HCT116 (cell line): ENCODE results near the gene ACBD5. TPM values are rescaled to one million over a fixed set of nuclear protein-coding genes. Genes with fewer than 3 reads are reported as not detected.
A peak's percentile ranks its signal among the peaks of the same experiment; 100 is the strongest.

Experiments used
- ATAC-seq: fragments of 200-7000 bp; cut with Tn5 transposase; 2 replicates; pipeline ENCODE4 v1.9.1; 2020; ENCODE audit warnings: mild to moderate bottlenecking, moderate library complexity
- BruUV-seq: library from RNA; stranded (reverse); fragments of 400-500 nt; replicated peaks from 2 replicates; lab custom pipeline; 2021; lab: Mats Ljungman, UMichigan
- CTCF ChIA-PET: fragments of 300-600 bp; sonication (Branson Sonifier 250); formaldehyde crosslinking; loops from one replicate; lab custom pipeline; 2021; ENCODE audit warnings: antibody characterized with exemption; lab: Charles Lee
- POLR2A ChIA-PET: fragments of 300-600, 350-600 bp; sonication (Branson Sonifier 250); formaldehyde crosslinking; loops from one replicate; lab custom pipeline; 2021; ENCODE audit warnings: antibody characterized with exemption; lab: Charles Lee
- RAD21 ChIA-PET, 2 experiments: fragments of 300-600 bp; sonication (Branson Sonifier 250); formaldehyde crosslinking; loops; one replicate each; lab custom pipeline; 2023; ENCODE audit warnings: low total read pairs in 2 of 2; ENCODE audit not compliant: uncharacterized antibody in 2 of 2, unreplicated experiment in 2 of 2, low non-redundant PET in 1 of 2; lab: Charles Lee
- DNase-seq: peaks from one replicate; pipeline ENCODE4 v3.0.0-alpha.2; 2010; ENCODE audit warnings: low read depth, low spot score
- H2AFZ ChIP-seq: fragments of 200-600 bp; shearing (Covaris generic), sonication (generic); 2 replicates; pipeline ENCODE4 v1.6.1; 2017; ENCODE audit warnings: low read depth, mixed run types, mixed read lengths, antibody characterized with exemption, low read length; ENCODE audit not compliant: poor library complexity, severe bottlenecking
- H3K27ac ChIP-seq: 2 replicates; pipeline ENCODE4 v1.5.1; 2012; ENCODE audit warnings: low read depth, low read length
- H3K27me3 ChIP-seq: fragments of 200-600 bp; sonication (generic); 2 replicates; pipeline ENCODE4 v1.6.1; 2016; ENCODE audit warnings: mixed run types, low read length, mixed read lengths; ENCODE audit not compliant: insufficient read depth
- H3K36me3 ChIP-seq, 2 experiments: fragments of 200-500 bp in 1 of 2; fragments of 200-600 bp in 1 of 2; sonication (Bioruptor generic) in 1 of 2; sonication (generic) in 1 of 2; 2 replicates each; pipeline versions ENCODE4 v1.5.1 to v1.6.1; 2014 to 2016; ENCODE audit warnings: low read length in 2 of 2, inconsistent platforms in 1 of 2, mixed read lengths in 1 of 2, mixed run types in 1 of 2; ENCODE audit not compliant: insufficient read depth in 2 of 2, control insufficient read depth in 1 of 2
- H3K4me1 ChIP-seq, 2 experiments: fragments of 200-600 bp in 1 of 2; sonication (generic) in 1 of 2; 2 replicates each; pipeline versions ENCODE4 v1.5.1 to v1.6.1; 2012 to 2017; ENCODE audit warnings: low read length in 2 of 2, inconsistent platforms in 1 of 2, mild to moderate bottlenecking in 1 of 2, mixed read lengths in 1 of 2, mixed run types in 1 of 2, moderate library complexity in 1 of 2; ENCODE audit not compliant: insufficient read depth in 2 of 2, control insufficient read depth in 1 of 2
- H3K4me2 ChIP-seq: fragments of 200-600 bp; sonication (generic); 2 replicates; pipeline ENCODE4 v1.6.1; 2017; ENCODE audit warnings: mixed run types, low read length, mixed read lengths
- H3K4me3 ChIP-seq, 2 experiments: fragments of 200-600 bp in 1 of 2; sonication (generic) in 1 of 2; replicated peaks in 1 of 2; 2 replicates each; pipeline ENCODE4 v1.5.1; 2011 to 2016; ENCODE audit warnings: low read length in 2 of 2, control low read depth in 1 of 2, low read depth in 1 of 2, mild to moderate bottlenecking in 1 of 2, mixed read lengths in 1 of 2, mixed run types in 1 of 2
- H3K79me2 ChIP-seq: fragments of 200-600 bp; sonication (generic); 2 replicates; pipeline ENCODE4 v1.6.1; 2017; ENCODE audit warnings: mild to moderate bottlenecking, mixed run types, low read length, moderate library complexity, mixed read lengths; ENCODE audit not compliant: insufficient read depth
- H3K9ac ChIP-seq: fragments of 200-600 bp; sonication (generic); 2 replicates; pipeline ENCODE4 v1.6.1; 2016; ENCODE audit warnings: low read length, mixed read lengths
- H3K9me2 ChIP-seq: fragments of 200-600 bp; sonication (generic), shearing (Covaris generic); 2 replicates; pipeline ENCODE4 v1.6.1; 2017; ENCODE audit warnings: mixed run types, mild to moderate bottlenecking, moderate library complexity; ENCODE audit not compliant: insufficient read depth
- H3K9me3 ChIP-seq, 2 experiments: fragments of 200-500 bp in 1 of 2; fragments of 200-600 bp in 1 of 2; sonication (Bioruptor generic) in 1 of 2; sonication (generic) in 1 of 2; 2 replicates each; pipeline ENCODE4 v1.6.1; 2014 to 2017; ENCODE audit warnings: low read length in 2 of 2, mixed read lengths in 2 of 2, inconsistent platforms in 1 of 2, low read depth in 1 of 2, mild to moderate bottlenecking in 1 of 2, mixed run types in 1 of 2, moderate library complexity in 1 of 2; ENCODE audit not compliant: control insufficient read depth in 1 of 2, insufficient read depth in 1 of 2
- H4K20me1 ChIP-seq: fragments of 200-600 bp; sonication (generic), shearing (Covaris generic); 2 replicates; pipeline ENCODE4 v1.6.1; 2017; ENCODE audit warnings: mixed run types, mild to moderate bottlenecking, moderate library complexity; ENCODE audit not compliant: insufficient read depth
- CEBPB ChIP-seq: IDR thresholded peaks from 2 replicates; pipeline ENCODE4 v1.6.1; 2012; ENCODE audit warnings: low read depth
- JUND ChIP-seq: IDR thresholded peaks from 2 replicates; pipeline ENCODE4 v1.6.1; 2012
- POLR2A ChIP-seq: IDR thresholded peaks from 2 replicates; pipeline ENCODE4 v1.7.0; 2011; ENCODE audit warnings: borderline replicate concordance; ENCODE audit not compliant: insufficient read depth, insufficient read length; ENCODE audit errors: extremely low read depth
- POLR2AphosphoS5 ChIP-seq: IDR thresholded peaks from 2 replicates; pipeline ENCODE4 v1.6.1; 2011; ENCODE audit warnings: mild to moderate bottlenecking, low read depth, low read length, moderate library complexity
- RAD21 ChIP-seq: IDR thresholded peaks from 2 replicates; pipeline ENCODE4 v1.6.1; 2012; ENCODE audit warnings: low read depth, mild to moderate bottlenecking
- REST ChIP-seq: IDR thresholded peaks from 2 replicates; pipeline ENCODE4 v1.6.1; 2012; ENCODE audit warnings: low read depth
- SIN3A ChIP-seq: IDR thresholded peaks from 2 replicates; pipeline ENCODE4 v1.6.1; 2012; ENCODE audit warnings: low read depth
- SP1 ChIP-seq: IDR thresholded peaks from 2 replicates; pipeline ENCODE4 v1.6.1; 2012; ENCODE audit warnings: low read depth
- SRF ChIP-seq: IDR thresholded peaks from 2 replicates; pipeline ENCODE4 v1.6.1; 2012; ENCODE audit warnings: low read depth
- intact Hi-C: fragments of 100-400 bp; cut with micrococcal nuclease; formaldehyde crosslinking; loops from 2 replicates; pipeline ENCODE4 v1.10.0; 2022
- total RNA-seq: library from RNA; stranded (reverse); gene quantifications from one replicate; pipeline ENCODE4 v1.2.1, GENCODE V29; 2021; ENCODE audit not compliant: unreplicated experiment
- TF ChIP-seq, protein P1 (sequence below), 3 experiments: fragments of 200-600 bp in 1 of 3; sonication (generic) in 1 of 3; IDR thresholded peaks in 2 of 3; conservative IDR thresholded peaks in 1 of 3; 2 replicates each; pipeline ENCODE4 v1.5.1; 2012 to 2017; ENCODE audit warnings: low read depth in 2 of 3, low read length in 2 of 3, antibody characterized with exemption in 1 of 3, borderline replicate concordance in 1 of 3, control low read depth in 1 of 3, mild to moderate bottlenecking in 1 of 3, mixed read lengths in 1 of 3, mixed run types in 1 of 3, moderate library complexity in 1 of 3; ENCODE audit not compliant: insufficient read depth in 1 of 3

The ACBD5 gene
- total RNA-seq, 1 experiment from 2014 or later = 19.5 TPM

DNA sequence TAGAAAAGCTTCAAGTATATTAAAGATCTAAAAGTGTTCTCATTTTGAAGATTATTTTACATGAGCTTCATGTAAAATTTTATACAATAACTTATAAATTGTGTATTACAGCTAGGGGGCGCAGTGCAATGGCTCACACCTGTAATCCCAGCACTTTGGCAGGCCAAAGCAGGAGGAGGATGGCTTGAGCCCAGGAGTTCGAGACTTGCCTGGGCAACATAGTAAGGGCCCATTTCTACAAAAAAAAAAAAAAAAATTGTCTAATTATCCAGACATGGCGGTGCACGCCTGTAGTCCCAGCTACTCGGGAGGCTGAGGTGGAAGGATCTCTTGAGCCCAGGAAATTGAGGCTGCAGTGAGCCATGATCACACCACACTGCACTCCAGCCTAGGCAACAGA is 16.6 kb downstream of the ACBD5 start:
- TF ChIP-seq, protein P1, sequence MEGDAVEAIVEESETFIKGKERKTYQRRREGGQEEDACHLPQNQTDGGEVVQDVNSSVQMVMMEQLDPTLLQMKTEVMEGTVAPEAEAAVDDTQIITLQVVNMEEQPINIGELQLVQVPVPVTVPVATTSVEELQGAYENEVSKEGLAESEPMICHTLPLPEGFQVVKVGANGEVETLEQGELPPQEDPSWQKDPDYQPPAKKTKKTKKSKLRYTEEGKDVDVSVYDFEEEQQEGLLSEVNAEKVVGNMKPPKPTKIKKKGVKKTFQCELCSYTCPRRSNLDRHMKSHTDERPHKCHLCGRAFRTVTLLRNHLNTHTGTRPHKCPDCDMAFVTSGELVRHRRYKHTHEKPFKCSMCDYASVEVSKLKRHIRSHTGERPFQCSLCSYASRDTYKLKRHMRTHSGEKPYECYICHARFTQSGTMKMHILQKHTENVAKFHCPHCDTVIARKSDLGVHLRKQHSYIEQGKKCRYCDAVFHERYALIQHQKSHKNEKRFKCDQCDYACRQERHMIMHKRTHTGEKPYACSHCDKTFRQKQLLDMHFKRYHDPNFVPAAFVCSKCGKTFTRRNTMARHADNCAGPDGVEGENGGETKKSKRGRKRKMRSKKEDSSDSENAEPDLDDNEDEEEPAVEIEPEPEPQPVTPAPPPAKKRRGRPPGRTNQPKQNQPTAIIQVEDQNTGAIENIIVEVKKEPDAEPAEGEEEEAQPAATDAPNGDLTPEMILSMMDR (IDR thresholded peaks at IDR 0.05 in 2 of 3, conservative IDR thresholded peaks at IDR 0.05 in 1 of 3; ENCODE audit: borderline replicate concordance in 1 of 3, insufficient read depth in 1 of 3, low read depth in 2 of 3, low read length in 2 of 3) = peak; percentile 34 to 68 (median 65); a peak in 5 of 6 replicates
- TF ChIP-seq CEBPB = no peak
- no peak for TF ChIP-seq SIN3A
- TF ChIP-seq POLR2A = no peak
- TF ChIP-seq SRF = no peak
- TF ChIP-seq RAD21 = peak; percentile 44
- TF ChIP-seq POLR2AphosphoS5 = no peak
- no peak for TF ChIP-seq JUND
- TF ChIP-seq REST = no peak
- TF ChIP-seq SP1 = no peak
- TF ChIP-seq, all 23 proteins: peak for 2
- Histone ChIP-seq H3K79me2 (no peaks in the 10 kb centered on the region), H3K4me2 (no peak overlapping the region), H3K9me3 (no peaks in the 10 kb centered on the region), H3K9ac (no peak overlapping the region), H3K4me3 (no peak overlapping the region), H4K20me1 (no peaks in the 10 kb centered on the region), H2AFZ (no peak overlapping the region), H3K27me3 (no peaks in the 10 kb centered on the region), H3K4me1 (no peaks in the 10 kb centered on the region), H3K36me3 (peaks cover 9 to 20% of the 10 kb centered on the region in 2 experiments), H3K9me2 (no peaks in the 10 kb centered on the region), H3K27ac (no peak overlapping the region)
- intact Hi-C loops = loop anchor here (5.0 kb wide), 1 partner anchor 138 kb away; no protein-coding TSS in a partner anchor
- ChIA-PET RAD21 (interaction anchor here in 1 of 2 experiments (0.7 kb wide), 1 partner anchor 35 kb away, joined by 3 read pairs; no protein-coding TSS in a partner anchor), CTCF (interaction anchor here (0.6 to 1.6 kb wide), 15 partner anchors 8 to 342 kb away, joined by 3 to 21 read pairs (median 4); partner anchors contain the start of gene ACBD5), POLR2A (no interaction called here)
- peak; percentile 94 for ATAC-seq
- DNase-seq = no peak
- BruUV-seq = no TSS peak
